Prostate gland (tissue), 2 donors: ENCODE results near the gene GPC5.

Experiments
- POLR2A ChIP-seq: fragments of 450-650 bp; IDR thresholded peaks from one replicate; pipeline ENCODE4 v1.6.1; 2016; ENCODE audit warnings: antibody characterized with exemption, mild to moderate bottlenecking
- TF ChIP-seq, protein P1 (sequence below), 4 experiments: fragments of 200-600 bp in 2 of 4; fragments of 450-650 bp in 2 of 4; sonication (generic) in 2 of 4; IDR thresholded peaks; 1 replicate in 3 of 4; 2 replicates in 1 of 4; pipeline ENCODE4 v1.5.1; 2016 to 2019; ENCODE audit warnings: antibody characterized with exemption in 4 of 4, mild to moderate bottlenecking in 2 of 4, moderate library complexity in 2 of 4

DNA sequence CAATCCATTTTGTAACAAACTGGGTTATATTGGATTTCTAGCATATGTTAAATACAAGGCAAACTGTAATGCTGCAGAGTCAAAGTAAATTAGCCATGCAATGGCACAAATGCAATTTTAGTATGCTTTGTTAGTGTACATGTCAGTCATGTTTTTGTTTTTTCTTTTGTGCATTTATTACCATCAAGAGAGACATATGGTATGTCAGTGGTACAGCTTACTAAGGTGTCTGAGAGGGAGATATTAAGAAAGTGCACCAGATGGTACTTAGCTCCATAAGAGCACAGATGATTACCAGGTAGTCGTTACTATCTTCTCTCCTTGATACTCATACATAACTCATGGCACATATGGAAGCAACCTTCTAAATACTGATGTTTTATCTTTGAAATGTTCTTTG, 550.3 kb downstream of the GPC5 start:
- TF ChIP-seq, protein P1, sequence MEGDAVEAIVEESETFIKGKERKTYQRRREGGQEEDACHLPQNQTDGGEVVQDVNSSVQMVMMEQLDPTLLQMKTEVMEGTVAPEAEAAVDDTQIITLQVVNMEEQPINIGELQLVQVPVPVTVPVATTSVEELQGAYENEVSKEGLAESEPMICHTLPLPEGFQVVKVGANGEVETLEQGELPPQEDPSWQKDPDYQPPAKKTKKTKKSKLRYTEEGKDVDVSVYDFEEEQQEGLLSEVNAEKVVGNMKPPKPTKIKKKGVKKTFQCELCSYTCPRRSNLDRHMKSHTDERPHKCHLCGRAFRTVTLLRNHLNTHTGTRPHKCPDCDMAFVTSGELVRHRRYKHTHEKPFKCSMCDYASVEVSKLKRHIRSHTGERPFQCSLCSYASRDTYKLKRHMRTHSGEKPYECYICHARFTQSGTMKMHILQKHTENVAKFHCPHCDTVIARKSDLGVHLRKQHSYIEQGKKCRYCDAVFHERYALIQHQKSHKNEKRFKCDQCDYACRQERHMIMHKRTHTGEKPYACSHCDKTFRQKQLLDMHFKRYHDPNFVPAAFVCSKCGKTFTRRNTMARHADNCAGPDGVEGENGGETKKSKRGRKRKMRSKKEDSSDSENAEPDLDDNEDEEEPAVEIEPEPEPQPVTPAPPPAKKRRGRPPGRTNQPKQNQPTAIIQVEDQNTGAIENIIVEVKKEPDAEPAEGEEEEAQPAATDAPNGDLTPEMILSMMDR (IDR thresholded peaks at IDR 0.05), result no peak
- TF ChIP-seq POLR2A, result no peak
